Aortic smooth muscle cell (primary cell): ENCODE results near the gene FAM156A. TPM values are rescaled to one million over a fixed set of nuclear protein-coding genes. Genes with fewer than 3 reads are reported as not detected.

Experiments used
- total RNA-seq: library from RNA; depleted of rRNA; stranded (reverse); fragments of >200 nt; gene quantifications from 2 replicates; pipeline ENCODE4 v1.2.3, GENCODE V29; 2014

Gene FAM156A, protein sequence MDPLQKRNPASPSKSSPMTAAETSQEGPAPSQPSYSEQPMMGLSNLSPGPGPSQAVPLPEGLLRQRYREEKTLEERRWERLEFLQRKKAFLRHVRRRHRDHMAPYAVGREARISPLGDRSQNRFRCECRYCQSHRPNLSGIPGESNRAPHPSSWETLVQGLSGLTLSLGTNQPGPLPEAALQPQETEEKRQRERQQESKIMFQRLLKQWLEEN
- 9.3 and 10.4 TPM in 2 replicates for total RNA-seq

DNA sequence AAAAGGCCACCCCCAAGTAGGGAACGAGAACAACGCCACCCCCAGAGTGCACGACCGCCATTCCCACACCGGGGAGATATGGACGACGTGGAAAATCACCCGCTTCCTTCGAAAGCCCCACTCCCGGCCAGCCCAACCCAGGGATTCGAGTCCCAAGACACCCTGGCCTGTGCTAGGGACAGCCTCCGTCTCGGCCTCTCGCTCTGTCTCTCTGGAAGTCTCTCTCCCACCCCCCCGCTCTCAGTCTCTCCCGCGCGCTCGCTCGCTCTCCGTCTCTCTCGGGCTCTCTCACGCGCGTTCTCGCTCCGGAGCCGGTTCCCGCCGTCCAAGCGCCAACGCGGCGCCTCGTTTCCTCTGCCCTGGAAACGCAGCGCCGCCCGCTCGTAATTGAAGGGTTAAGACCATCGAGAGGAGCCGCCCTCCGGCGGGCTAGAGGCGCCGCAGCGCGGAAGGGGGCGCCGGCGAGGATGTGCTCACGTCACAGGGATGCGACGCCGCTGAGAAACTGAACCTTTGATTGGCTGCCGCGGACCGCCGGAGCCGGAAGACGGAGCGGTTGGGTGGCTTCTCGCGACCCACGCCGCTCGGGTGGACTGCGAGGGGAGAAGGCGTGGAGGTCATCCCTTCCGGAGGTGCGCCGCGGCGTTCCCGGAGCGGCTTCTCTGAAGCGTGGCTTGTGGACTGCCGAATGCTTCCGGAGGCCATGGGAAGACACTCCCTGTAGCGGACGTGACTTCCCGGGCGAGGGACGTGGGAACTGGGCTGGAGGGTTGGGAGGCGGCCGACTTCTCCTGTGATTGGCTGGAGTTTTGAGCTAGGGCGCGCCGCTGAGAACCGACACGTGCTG is at the start of gene FAM156A:
Gene FAM156A, minus strand, starts transcription at position 406 of the 847 bp plus-strand sequence. CDS start 9,930 bp downstream, outside the sequence.

Other genes starting within 250 kb of the FAM156A start
- not detected in 2 replicates for gene SSX2B, start 207.3 kb downstream of the FAM156A start, total RNA-seq
- gene SPANXN5, start 161.1 kb downstream of the FAM156A start, total RNA-seq, result not detected in 2 replicates
- gene XAGE5, start 147.2 kb downstream of the FAM156A start, total RNA-seq, result not detected in 2 replicates
- gene XAGE3, start 90.4 kb downstream of the FAM156A start, total RNA-seq, result not detected in 2 replicates
- 15.8 and 18.1 TPM in 2 replicates for gene FAM156B, start 61.2 kb downstream of the FAM156A start, total RNA-seq
- 1.2 and 1.7 TPM in 2 replicates for gene GPR173, start 90.3 kb upstream of the FAM156A start, total RNA-seq
- gene TSPYL2, start 123.8 kb upstream of the FAM156A start, total RNA-seq, result 27.0 and 35.7 TPM in 2 replicates
- 5.5 and 7.0 TPM in 2 replicates for gene KANTR, start 135.6 kb upstream of the FAM156A start, total RNA-seq